Panc1 (cell line): Measurements from ENCODE around the gene UBE2L6.
A peak's percentile ranks its signal among the peaks of the same experiment; 100 is the strongest.

Experiments used
- POLR2AphosphoS5 ChIP-seq: IDR thresholded peaks from 2 replicates; pipeline ENCODE4 v1.6.1; 2012; ENCODE audit warnings: mild to moderate bottlenecking, low read depth, low read length, moderate library complexity
- SIN3A ChIP-seq: IDR thresholded peaks from 2 replicates; pipeline ENCODE4 v1.6.1; 2012; ENCODE audit warnings: low read depth, mild to moderate bottlenecking, low read length, moderate library complexity, borderline replicate concordance; ENCODE audit not compliant: insufficient read depth
- TCF7L2 ChIP-seq: IDR thresholded peaks from 2 replicates; pipeline ENCODE4 v1.6.1; 2011; ENCODE audit warnings: mild to moderate bottlenecking, low read depth, low read length, inconsistent platforms
- TF ChIP-seq, protein P1 (sequence below): fragments of 450-650 bp; IDR thresholded peaks from 2 replicates; pipeline ENCODE4 v1.5.1; 2017; ENCODE audit warnings: mild to moderate bottlenecking
- TF ChIP-seq, protein P2 (sequence below), 2 experiments: IDR thresholded peaks; 2 replicates each; pipeline ENCODE4 v1.6.1; 2011 to 2012; ENCODE audit warnings: low read depth in 2 of 2, control low read depth in 1 of 2, low read length in 1 of 2, mild to moderate bottlenecking in 1 of 2, moderate library complexity in 1 of 2; ENCODE audit not compliant: insufficient read depth in 1 of 2

- TF ChIP-seq, protein P1, sequence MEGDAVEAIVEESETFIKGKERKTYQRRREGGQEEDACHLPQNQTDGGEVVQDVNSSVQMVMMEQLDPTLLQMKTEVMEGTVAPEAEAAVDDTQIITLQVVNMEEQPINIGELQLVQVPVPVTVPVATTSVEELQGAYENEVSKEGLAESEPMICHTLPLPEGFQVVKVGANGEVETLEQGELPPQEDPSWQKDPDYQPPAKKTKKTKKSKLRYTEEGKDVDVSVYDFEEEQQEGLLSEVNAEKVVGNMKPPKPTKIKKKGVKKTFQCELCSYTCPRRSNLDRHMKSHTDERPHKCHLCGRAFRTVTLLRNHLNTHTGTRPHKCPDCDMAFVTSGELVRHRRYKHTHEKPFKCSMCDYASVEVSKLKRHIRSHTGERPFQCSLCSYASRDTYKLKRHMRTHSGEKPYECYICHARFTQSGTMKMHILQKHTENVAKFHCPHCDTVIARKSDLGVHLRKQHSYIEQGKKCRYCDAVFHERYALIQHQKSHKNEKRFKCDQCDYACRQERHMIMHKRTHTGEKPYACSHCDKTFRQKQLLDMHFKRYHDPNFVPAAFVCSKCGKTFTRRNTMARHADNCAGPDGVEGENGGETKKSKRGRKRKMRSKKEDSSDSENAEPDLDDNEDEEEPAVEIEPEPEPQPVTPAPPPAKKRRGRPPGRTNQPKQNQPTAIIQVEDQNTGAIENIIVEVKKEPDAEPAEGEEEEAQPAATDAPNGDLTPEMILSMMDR: peak; percentile 92
- no peak for TF ChIP-seq POLR2AphosphoS5
- peak; percentile 27; the same call in 1 of the 2 replicates for TF ChIP-seq TCF7L2
- TF ChIP-seq SIN3A: no peak
- TF ChIP-seq, protein P2, sequence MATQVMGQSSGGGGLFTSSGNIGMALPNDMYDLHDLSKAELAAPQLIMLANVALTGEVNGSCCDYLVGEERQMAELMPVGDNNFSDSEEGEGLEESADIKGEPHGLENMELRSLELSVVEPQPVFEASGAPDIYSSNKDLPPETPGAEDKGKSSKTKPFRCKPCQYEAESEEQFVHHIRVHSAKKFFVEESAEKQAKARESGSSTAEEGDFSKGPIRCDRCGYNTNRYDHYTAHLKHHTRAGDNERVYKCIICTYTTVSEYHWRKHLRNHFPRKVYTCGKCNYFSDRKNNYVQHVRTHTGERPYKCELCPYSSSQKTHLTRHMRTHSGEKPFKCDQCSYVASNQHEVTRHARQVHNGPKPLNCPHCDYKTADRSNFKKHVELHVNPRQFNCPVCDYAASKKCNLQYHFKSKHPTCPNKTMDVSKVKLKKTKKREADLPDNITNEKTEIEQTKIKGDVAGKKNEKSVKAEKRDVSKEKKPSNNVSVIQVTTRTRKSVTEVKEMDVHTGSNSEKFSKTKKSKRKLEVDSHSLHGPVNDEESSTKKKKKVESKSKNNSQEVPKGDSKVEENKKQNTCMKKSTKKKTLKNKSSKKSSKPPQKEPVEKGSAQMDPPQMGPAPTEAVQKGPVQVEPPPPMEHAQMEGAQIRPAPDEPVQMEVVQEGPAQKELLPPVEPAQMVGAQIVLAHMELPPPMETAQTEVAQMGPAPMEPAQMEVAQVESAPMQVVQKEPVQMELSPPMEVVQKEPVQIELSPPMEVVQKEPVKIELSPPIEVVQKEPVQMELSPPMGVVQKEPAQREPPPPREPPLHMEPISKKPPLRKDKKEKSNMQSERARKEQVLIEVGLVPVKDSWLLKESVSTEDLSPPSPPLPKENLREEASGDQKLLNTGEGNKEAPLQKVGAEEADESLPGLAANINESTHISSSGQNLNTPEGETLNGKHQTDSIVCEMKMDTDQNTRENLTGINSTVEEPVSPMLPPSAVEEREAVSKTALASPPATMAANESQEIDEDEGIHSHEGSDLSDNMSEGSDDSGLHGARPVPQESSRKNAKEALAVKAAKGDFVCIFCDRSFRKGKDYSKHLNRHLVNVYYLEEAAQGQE (IDR thresholded peaks at IDR 0.05; ENCODE audit: insufficient read depth in 1 of 2, low read depth in 2 of 2, low read length in 1 of 2): no peak
Measured at GRCh38 chr11:57527056-57527631, 40.3 kb downstream of the UBE2L6 start.
